ENCODE measurements around the gene ABTB1.

The ABTB1 gene

GRCh38 chr3:127672429-127673190 is at the start of gene ABTB1:
Gene ABTB1 (plus strand): TSS chr3:127672952. CDS start chr3:127673026, 74 bp downstream.
- no peak for DNase-seq (ENCODE audit: low read depth)

- no peak for DNase-seq (ENCODE audit: low read depth)
Observed at GRCh38 chr3:127624063-127624462, 48.7 kb upstream of the ABTB1 start.

- DNase-seq (ENCODE audit: low read depth), result no peak
Observed at GRCh38 chr3:127625821-127626220, 46.9 kb upstream of the ABTB1 start.

- DNase-seq (ENCODE audit: low read depth), result no peak
Observed at GRCh38 chr3:127628426-127628787, 44.3 kb upstream of the ABTB1 start.

GRCh38 chr3:127628788-127629466 is 43.8 kb upstream of the ABTB1 start, which contains the start of gene PODXL2:
Gene PODXL2 (plus strand): TSS chr3:127629185. CDS start chr3:127629220, 35 bp downstream.
- DNase-seq (ENCODE audit: low read depth), result no peak

- DNase-seq (ENCODE audit: low read depth), result no peak
Observed at GRCh38 chr3:127629467-127630403, 43.0 kb upstream of the ABTB1 start.

- DNase-seq (ENCODE audit: low read depth), result no peak
Observed at GRCh38 chr3:127630811-127631714, 41.7 kb upstream of the ABTB1 start.

- no peak for DNase-seq (ENCODE audit: low read depth)
Observed at GRCh38 chr3:127632035-127632820, 40.5 kb upstream of the ABTB1 start.

GRCh38 chr3:127634653-127635052 is 38.1 kb upstream of the ABTB1 start:
- DNase-seq (ENCODE audit: low read depth), result no peak

- DNase-seq (ENCODE audit: low read depth), result no peak
Observed at GRCh38 chr3:127637546-127637945, 35.2 kb upstream of the ABTB1 start.

- no peak for DNase-seq (ENCODE audit: low read depth)
Observed at GRCh38 chr3:127637971-127638370, 34.8 kb upstream of the ABTB1 start.

GRCh38 chr3:127639173-127640041 is 33.3 kb upstream of the ABTB1 start:
- no peak for DNase-seq (ENCODE audit: low read depth)

- no peak for DNase-seq (ENCODE audit: low read depth)
Observed at GRCh38 chr3:127640042-127640355, 32.8 kb upstream of the ABTB1 start.

- DNase-seq (ENCODE audit: low read depth), result no peak
Observed at GRCh38 chr3:127644641-127645370, 27.9 kb upstream of the ABTB1 start.

- DNase-seq (ENCODE audit: low read depth), result no peak
Observed at GRCh38 chr3:127645371-127646015, 27.3 kb upstream of the ABTB1 start.

- DNase-seq (ENCODE audit: low read depth), result no peak
Observed at GRCh38 chr3:127646501-127647046, 26.2 kb upstream of the ABTB1 start.

- DNase-seq (ENCODE audit: low read depth), result no peak
Observed at GRCh38 chr3:127647166-127647844, 25.4 kb upstream of the ABTB1 start.

GRCh38 chr3:127647845-127648204 is 24.9 kb upstream of the ABTB1 start:
- no peak for DNase-seq (ENCODE audit: low read depth)
